ENCODE data around the gene SRRM1.
"Not testable (repeated sequence)": the region's sequence is repeated elsewhere in the genome, so short reads cannot be mapped to it uniquely, and the experiment has no call there.

SRRM1 gene

GRCh38 chr1:24720152-24720551 is 77.0 kb downstream of the SRRM1 start:
- DNase-seq: no peak

- no peak for DNase-seq
Measured at GRCh38 chr1:24721533-24721932, 78.4 kb downstream of the SRRM1 start.

GRCh38 chr1:24722073-24723035 is 79.3 kb downstream of the SRRM1 start:
- not testable (repeated sequence) for DNase-seq
